ENCODE measurements around the gene ST6GALNAC3. TPM values are rescaled to one million over a fixed set of nuclear protein-coding genes. Genes with fewer than 3 reads are reported as not detected.
A peak's percentile ranks its signal among the peaks of the same experiment; 100 is the strongest.
"Not testable (repeated sequence)": the region's sequence is repeated elsewhere in the genome, so short reads cannot be mapped to it uniquely, and the experiment has no call there.

ST6GALNAC3 gene
- total RNA-seq, 2 donors from 2014 or later = 0.87 TPM; not detected in 1

DNA sequence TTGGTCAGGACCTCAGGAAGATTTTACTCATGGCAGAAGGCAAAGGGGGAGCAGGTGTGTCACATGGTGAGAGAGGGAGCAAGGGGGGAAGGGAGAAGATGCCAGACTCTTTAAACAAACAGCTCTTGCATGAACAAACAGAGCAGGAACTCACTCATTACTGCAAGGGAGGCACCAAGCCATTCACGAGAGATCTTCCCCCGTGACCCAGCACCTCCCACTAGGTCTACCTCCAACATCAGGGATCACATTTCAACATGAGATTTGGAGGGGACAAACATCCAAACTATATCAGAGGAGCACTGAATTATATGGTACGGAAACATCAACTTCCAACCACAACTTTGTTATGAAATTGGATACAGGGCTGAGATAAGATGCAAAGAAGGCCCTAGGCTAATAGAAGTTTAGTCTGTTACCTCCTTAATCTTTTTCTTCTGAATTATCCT lies 164.9 kb downstream of the ST6GALNAC3 start:
- no peaks in the 10 kb centered on the region for H3K27me3 Mint-ChIP-seq
- H3K4me3 Mint-ChIP-seq = no peak overlapping the region
- H3K9me3 ChIP-seq (ENCODE audit: control insufficient read depth, low read length, poor library complexity, severe bottlenecking) = no peaks in the 10 kb centered on the region
- H3K4me1 Mint-ChIP-seq = no peaks in the 10 kb centered on the region
- DNase-seq (no peak), ATAC-seq (no peak)
- no peaks in the 10 kb centered on the region for H3K36me3 Mint-ChIP-seq (ENCODE audit: low read depth)
- H3K27ac Mint-ChIP-seq = no peak overlapping the region

DNA sequence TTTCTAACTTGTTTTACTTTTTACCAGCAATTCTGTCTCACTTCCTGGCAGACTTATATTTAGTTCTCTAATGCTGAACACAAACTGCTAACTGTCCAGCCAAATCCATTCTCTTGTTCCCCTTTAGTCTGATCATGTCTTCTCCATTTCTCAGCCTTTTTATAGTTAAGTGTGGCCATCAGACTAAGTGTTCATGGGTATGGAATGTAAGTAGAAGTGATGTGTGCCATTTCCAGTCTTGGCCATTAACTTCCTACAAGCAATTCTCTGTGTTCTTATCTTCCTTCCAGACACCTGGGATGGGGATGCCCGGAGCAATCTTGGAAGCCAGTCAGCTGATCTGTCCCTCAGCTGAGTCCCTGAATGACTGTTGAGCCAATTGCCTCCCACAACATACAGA lies 165.8 kb downstream of the ST6GALNAC3 start:
- Mint-ChIP-seq H3K36me3 (ENCODE audit: low read depth) (no peaks in the 10 kb centered on the region), H3K4me1 (no peaks in the 10 kb centered on the region), H3K27me3 (no peaks in the 10 kb centered on the region), H3K4me3 (no peak overlapping the region), H3K27ac (no peak overlapping the region)
- no peak for ATAC-seq
- no peaks in the 10 kb centered on the region for H3K9me3 ChIP-seq (ENCODE audit: control insufficient read depth, low read length, poor library complexity, severe bottlenecking)
- no peak for DNase-seq

GRCh38 chr1:76242587-76242986 lies 168.0 kb downstream of the ST6GALNAC3 start:
- not testable (repeated sequence) for DNase-seq; H3K9me3 ChIP-seq (ENCODE audit: control insufficient read depth, low read length, poor library complexity, severe bottlenecking); H3K27ac Mint-ChIP-seq; ATAC-seq; H3K4me1 Mint-ChIP-seq; H3K4me3 Mint-ChIP-seq; H3K27me3 Mint-ChIP-seq; H3K36me3 Mint-ChIP-seq (ENCODE audit: low read depth)

DNA sequence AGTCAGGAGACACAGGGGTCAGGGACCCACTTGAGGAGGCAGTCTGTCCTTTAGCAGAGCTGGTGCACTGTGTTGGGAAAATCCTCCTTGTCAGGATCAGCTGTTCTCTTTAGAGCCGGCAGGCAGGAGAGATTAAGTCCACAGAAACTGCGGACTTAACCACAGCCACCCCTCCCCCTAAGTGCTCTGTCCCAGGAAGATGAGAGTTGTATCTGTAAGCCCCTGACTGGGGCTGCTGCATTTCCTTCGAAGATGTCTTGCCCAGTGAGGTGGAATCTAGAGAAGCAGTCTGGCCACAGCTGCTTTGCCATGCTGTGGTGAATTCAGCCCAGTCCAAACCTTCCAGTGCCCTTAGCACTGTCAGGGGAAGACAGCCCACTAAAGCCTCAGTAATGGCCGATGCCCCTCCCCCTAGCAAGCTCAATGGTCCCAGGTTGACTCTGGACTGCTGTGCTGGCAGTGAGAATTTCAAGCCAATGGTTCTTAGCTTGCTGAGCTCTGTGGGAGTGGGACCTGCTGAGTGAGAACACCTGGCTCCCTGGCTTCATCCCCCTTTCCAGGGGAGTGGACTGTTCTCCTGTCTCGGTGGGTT lies 172.8 kb downstream of the ST6GALNAC3 start:
- no peaks in the 10 kb centered on the region for H3K27me3 Mint-ChIP-seq
- peaks cover 4% of the 10 kb centered on the region for H3K36me3 Mint-ChIP-seq (ENCODE audit: low read depth)
- DNase-seq (no peak), ATAC-seq (no peak)
- H3K27ac Mint-ChIP-seq = no peak overlapping the region
- no peaks in the 10 kb centered on the region for H3K4me1 Mint-ChIP-seq
- no peak overlapping the region for H3K4me3 Mint-ChIP-seq
- no peaks in the 10 kb centered on the region for H3K9me3 ChIP-seq (ENCODE audit: control insufficient read depth, low read length, poor library complexity, severe bottlenecking)

DNA sequence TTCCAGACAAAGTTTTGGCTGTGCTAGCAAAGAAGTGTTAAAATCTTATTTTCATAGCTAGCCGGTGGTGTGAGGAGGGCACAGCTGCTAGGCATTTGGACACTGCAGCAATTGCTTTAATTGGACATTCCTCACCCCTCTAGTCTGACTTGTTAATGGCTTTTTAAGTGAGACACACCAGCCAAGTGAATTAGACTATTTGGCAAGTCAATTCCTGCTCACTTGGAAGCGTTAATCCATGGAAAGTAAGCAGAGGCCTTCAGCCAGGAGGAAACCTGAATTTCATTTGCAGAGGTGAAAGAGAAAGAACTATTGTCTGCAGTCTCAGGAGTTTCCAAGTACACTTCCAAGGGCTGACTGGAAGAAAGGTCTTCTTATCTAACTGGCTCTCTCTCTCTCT lies 175.7 kb downstream of the ST6GALNAC3 start:
- Mint-ChIP-seq H3K27ac (no peak overlapping the region), H3K27me3 (no peaks in the 10 kb centered on the region), H3K4me3 (no peak overlapping the region), H3K4me1 (no peaks in the 10 kb centered on the region), H3K36me3 (ENCODE audit: low read depth) (peaks cover 4% of the 10 kb centered on the region)
- no peaks in the 10 kb centered on the region for H3K9me3 ChIP-seq (ENCODE audit: control insufficient read depth, low read length, poor library complexity, severe bottlenecking)
- DNase-seq (no peak), ATAC-seq (no peak)

- Mint-ChIP-seq H3K36me3 (ENCODE audit: low read depth) (peaks cover 4% of the 10 kb centered on the region), H3K27ac (no peak overlapping the region), H3K4me1 (peaks cover 4% of the 10 kb centered on the region), H3K27me3 (no peaks in the 10 kb centered on the region), H3K4me3 (no peak overlapping the region)
- H3K9me3 ChIP-seq (ENCODE audit: control insufficient read depth, low read length, poor library complexity, severe bottlenecking) = no peaks in the 10 kb centered on the region
- DNase-seq = no peak
- ATAC-seq = no peak
Measured at GRCh38 chr1:76252431-76252830, 177.9 kb downstream of the ST6GALNAC3 start.

GRCh38 chr1:76254104-76255030 lies 179.8 kb downstream of the ST6GALNAC3 start:
- Mint-ChIP-seq H3K4me1 (peaks cover 4% of the 10 kb centered on the region), H3K27ac (no peak overlapping the region), H3K27me3 (peaks cover 8% of the 10 kb centered on the region), H3K4me3 (no peak overlapping the region), H3K36me3 (ENCODE audit: low read depth) (peaks cover 2% of the 10 kb centered on the region)
- no peaks in the 10 kb centered on the region for H3K9me3 ChIP-seq (ENCODE audit: control insufficient read depth, low read length, poor library complexity, severe bottlenecking)
- DNase-seq (no peak), ATAC-seq (no peak)

DNA sequence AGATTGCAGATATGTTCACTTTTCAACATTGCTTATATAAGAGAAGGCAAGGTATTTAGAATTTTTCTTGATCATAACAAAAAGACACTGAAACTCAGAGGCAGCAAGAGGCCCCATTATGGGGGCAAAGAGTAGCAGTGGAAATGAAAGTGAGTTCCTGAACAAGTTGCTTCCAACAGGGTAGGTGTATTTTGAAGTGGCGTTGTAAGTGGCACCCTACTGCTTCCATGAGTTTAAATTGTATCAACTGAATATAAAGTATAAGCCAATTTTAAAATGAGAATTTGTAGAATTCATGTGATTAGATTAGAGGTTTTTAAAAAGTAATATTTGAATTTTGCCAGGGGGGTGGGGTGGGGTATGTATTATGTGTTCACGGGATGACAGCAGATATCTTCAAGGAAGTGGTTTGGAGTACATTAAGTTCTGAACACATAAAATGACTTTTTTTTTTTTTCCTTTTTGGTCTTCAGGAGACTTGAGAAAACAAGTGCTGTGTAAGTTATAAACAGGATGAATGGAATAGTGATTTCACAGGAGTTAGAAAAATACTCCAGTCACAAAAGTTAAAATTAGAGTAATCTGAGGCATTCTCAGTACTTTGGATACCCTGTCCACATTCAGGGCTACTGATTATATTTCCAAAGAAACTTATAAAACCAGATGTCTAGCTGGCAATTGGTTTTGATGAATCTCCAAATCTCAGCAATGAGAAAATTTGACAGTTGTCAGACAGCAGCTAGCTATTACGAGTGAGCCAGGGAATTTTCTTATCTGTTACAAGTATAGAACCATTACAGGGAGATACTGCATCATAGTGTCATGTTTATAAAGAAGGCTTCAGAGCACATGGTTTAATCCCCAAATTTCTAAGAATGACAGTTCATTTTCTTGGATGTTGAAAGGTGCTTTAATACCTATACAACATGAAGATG lies 182.0 kb downstream of the ST6GALNAC3 start:
- Mint-ChIP-seq H3K27me3 (peaks cover 8% of the 10 kb centered on the region), H3K36me3 (ENCODE audit: low read depth) (no peaks in the 10 kb centered on the region), H3K4me3 (no peak overlapping the region), H3K27ac (no peak overlapping the region), H3K4me1 (peaks cover 8% of the 10 kb centered on the region)
- ATAC-seq (no peak), DNase-seq (no peak)
- no peaks in the 10 kb centered on the region for H3K9me3 ChIP-seq (ENCODE audit: control insufficient read depth, low read length, poor library complexity, severe bottlenecking)

- Mint-ChIP-seq H3K36me3 (ENCODE audit: low read depth) (no peaks in the 10 kb centered on the region), H3K4me3 (no peak overlapping the region), H3K27me3 (peaks cover 8% of the 10 kb centered on the region), H3K27ac (no peak overlapping the region), H3K4me1 (peaks cover 8% of the 10 kb centered on the region)
- no peak for ATAC-seq
- DNase-seq = no peak
- H3K9me3 ChIP-seq (ENCODE audit: control insufficient read depth, low read length, poor library complexity, severe bottlenecking) = no peaks in the 10 kb centered on the region
Measured at GRCh38 chr1:76257823-76258222, 183.3 kb downstream of the ST6GALNAC3 start.

DNA sequence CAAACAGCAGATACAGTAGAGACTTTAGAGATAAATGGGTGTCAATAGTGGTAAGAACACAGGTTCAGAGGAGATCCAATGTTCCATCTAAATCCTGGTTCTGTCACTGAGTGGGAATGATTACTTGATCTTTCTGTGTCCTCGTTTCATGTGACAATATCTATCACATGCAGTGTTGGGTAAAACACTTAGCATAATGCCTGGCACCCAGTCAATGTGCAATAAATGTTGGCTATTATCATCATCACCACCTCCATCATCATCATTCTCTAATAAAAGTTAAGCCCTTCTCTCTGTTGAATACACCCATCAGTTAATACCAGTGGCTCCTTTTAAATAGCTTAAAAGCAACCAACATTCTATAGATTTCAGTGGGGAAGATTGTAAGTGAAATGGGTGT lies 184.7 kb downstream of the ST6GALNAC3 start:
- H3K36me3 Mint-ChIP-seq (ENCODE audit: low read depth) = no peaks in the 10 kb centered on the region
- H3K27ac Mint-ChIP-seq = no peak overlapping the region
- DNase-seq (no peak), ATAC-seq (no peak)
- no peaks in the 10 kb centered on the region for H3K9me3 ChIP-seq (ENCODE audit: control insufficient read depth, low read length, poor library complexity, severe bottlenecking)
- H3K4me1 Mint-ChIP-seq = peaks cover 8% of the 10 kb centered on the region
- peaks cover 8% of the 10 kb centered on the region for H3K27me3 Mint-ChIP-seq
- H3K4me3 Mint-ChIP-seq = no peak overlapping the region

GRCh38 chr1:76260279-76260678 lies 185.7 kb downstream of the ST6GALNAC3 start:
- H3K4me1 Mint-ChIP-seq = peaks cover 8% of the 10 kb centered on the region
- H3K27me3 Mint-ChIP-seq = peaks cover 8% of the 10 kb centered on the region
- no peak for DNase-seq
- ATAC-seq = peak; percentile 36
- H3K36me3 Mint-ChIP-seq (ENCODE audit: low read depth) = no peaks in the 10 kb centered on the region
- no peak overlapping the region for H3K27ac Mint-ChIP-seq
- H3K4me3 Mint-ChIP-seq = no peak overlapping the region
- no peaks in the 10 kb centered on the region for H3K9me3 ChIP-seq (ENCODE audit: control insufficient read depth, low read length, poor library complexity, severe bottlenecking)

DNA sequence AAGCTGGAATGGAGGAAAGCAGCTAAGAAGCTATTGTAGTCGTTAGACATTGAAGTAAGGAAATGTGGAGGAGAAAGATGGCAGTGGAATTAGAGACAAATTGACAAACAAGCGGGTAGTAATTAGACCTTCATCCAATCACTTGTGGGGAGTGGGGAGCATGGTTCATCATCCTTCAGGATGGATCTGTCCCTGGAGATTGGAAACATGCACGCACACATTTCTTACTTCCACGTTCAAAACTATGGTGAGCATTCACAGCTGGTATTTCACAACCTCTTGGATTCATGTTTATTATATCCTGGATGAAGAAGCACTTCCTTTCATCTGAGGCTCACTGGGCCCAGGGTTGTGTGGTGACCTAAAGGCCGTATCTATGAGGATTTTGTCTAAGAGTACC lies 188.1 kb downstream of the ST6GALNAC3 start:
- ATAC-seq = no peak
- Mint-ChIP-seq H3K27me3 (peaks cover 8% of the 10 kb centered on the region), H3K36me3 (ENCODE audit: low read depth) (no peaks in the 10 kb centered on the region), H3K27ac (no peak overlapping the region), H3K4me1 (peaks cover 8% of the 10 kb centered on the region), H3K4me3 (no peak overlapping the region)
- DNase-seq = no peak
- H3K9me3 ChIP-seq (ENCODE audit: control insufficient read depth, low read length, poor library complexity, severe bottlenecking) = no peaks in the 10 kb centered on the region

- DNase-seq (no peak), ATAC-seq (no peak)
- Mint-ChIP-seq H3K27ac (no peak overlapping the region), H3K36me3 (ENCODE audit: low read depth) (no peaks in the 10 kb centered on the region), H3K27me3 (peaks cover 14% of the 10 kb centered on the region), H3K4me3 (no peak overlapping the region), H3K4me1 (peaks cover 18% of the 10 kb centered on the region)
- H3K9me3 ChIP-seq (ENCODE audit: control insufficient read depth, low read length, poor library complexity, severe bottlenecking) = no peaks in the 10 kb centered on the region
Measured at GRCh38 chr1:76264642-76265041, 190.1 kb downstream of the ST6GALNAC3 start.

All from T-helper 17 cell (primary cell).